Measurements from ENCODE around the gene EVL.
A peak's percentile ranks its signal among the peaks of the same experiment; 100 is the strongest.

Gene EVL

DNA sequence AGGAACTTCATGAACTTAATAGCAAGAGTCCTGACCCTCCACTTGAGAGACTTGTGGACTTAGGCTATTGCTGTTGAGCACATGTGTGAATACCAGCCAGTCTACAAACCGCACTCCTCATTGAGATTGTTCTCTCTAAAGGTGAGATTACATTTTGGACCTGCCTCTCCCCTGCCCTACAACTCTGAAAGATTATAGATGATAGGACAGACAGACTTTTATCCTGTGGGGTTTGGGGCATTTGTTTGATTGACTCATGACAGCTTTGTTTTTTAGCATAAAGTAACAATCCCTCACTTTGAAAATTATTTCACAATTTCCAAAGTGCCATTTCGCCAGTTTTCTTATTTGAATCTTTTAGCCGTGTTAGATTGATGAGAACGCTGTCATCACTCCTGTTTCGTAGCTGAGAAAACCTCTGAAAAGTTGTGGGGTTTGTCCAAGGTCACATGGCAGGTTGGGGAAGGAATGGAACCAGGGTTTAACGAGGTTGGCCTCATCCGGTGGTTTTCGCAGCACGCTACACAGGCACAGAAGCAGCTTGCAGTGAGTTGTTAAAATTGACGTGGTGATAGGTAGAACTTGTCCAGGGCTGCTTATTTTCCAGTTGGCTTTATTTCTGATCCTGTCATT, 836 bp downstream of the EVL start:
- peak overlapping the region; percentile 72 for H3K4me3 ChIP-seq (ENCODE audit: low read length)
- no peak for TF ChIP-seq ZNF274 (IDR thresholded peaks at IDR 0.05; ENCODE audit: low read depth, low read length)

DNA sequence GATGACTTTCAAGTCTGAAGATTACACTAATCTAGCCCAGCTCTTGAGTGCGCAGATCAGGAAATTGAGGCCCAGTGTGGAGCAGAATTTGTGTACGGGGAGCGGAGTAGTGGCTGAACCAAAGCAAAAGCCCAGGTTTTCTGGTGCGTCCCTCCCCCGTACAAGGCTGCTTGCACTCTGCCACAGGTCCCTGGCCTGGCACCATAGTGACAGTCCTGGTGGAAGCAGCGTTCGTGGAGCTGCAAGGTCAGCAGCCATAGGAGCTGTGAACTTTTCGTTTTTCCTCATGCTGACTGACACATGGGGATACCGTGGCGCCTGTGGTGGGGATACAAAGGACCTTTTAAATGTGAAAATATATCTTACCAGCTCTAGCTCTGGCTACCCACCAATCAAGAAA, 1.7 kb downstream of the EVL start:
- TF ChIP-seq ZNF274 (IDR thresholded peaks at IDR 0.05; ENCODE audit: low read depth, low read length), result no peak
- H3K4me3 ChIP-seq (ENCODE audit: low read length), result peak overlapping the region; percentile 72

DNA sequence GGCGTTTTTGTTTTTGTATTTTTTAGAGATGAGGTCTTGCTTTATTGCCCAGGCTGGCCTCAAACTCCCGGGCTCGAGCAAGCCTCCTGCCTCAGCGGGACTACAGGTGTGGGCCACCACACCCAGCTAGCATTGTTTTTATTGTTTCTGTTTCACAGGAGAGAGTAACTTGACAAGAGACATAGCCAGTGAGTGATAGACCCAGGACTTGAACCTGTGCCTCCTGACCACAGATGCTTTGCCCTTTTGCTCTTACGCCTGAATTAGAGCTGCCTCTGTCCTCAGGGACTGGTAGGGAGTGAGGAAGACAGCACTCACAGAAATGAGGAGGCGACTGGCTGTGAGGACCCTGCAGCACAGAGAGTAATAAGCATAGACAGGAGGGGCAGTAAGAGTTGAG, 2.3 kb downstream of the EVL start:
- no peak for TF ChIP-seq ZNF274 (IDR thresholded peaks at IDR 0.05; ENCODE audit: low read depth, low read length)
- peak overlapping the region; percentile 72; the same call in 1 of the 2 replicates for H3K4me3 ChIP-seq (ENCODE audit: low read length)

DNA sequence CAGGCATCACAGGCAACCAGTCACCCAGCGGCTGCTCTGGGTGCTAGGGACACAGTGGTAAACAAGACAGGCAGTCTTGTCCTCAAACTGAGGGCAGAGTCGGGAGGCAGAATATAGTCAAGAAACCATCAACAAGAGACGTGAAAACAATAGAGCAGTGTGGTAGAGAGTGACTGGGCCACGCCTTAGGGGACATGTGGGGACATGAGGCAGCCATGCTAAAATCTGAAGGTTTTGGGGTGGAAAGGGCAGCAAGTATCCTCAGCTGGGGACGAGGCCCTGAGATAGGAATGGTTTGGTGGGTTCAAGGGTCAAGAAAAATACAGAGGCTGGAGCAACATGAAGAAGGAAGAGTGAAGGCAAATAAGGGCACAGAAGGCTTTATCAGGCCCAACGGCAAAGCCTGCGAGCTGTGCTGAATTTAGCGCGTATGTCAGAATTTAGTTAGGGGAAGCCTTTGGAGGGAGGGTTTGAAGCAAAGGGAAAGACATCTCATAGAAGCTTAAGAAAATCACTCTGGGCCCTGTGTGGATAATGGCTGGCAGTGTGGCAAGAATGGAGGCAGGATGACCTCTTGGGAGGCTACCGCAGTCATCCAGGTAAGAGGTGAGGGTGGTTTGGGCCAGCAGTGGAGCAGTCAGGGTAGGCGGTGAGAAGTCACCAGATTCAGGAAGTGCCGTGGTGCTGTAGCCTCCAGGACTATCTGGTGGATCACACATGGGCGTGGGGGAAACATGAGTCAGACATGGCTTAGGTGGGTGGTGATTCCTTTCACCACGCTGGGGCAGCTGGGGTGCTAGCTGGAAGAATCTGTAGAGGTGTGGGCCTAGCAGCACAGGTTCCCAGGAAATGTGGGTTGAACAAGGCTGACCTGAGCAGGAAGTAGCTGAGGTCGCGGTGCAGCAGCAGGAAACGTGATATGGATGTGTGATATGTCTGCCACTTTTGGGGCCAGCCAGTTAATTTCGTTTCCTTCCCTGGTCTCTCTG, 3.0 kb downstream of the EVL start:
- peak overlapping the region; percentile 72; the same call in 1 of the 2 replicates for H3K4me3 ChIP-seq (ENCODE audit: low read length)
- no peak for TF ChIP-seq ZNF274 (IDR thresholded peaks at IDR 0.05; ENCODE audit: low read depth, low read length)

DNA sequence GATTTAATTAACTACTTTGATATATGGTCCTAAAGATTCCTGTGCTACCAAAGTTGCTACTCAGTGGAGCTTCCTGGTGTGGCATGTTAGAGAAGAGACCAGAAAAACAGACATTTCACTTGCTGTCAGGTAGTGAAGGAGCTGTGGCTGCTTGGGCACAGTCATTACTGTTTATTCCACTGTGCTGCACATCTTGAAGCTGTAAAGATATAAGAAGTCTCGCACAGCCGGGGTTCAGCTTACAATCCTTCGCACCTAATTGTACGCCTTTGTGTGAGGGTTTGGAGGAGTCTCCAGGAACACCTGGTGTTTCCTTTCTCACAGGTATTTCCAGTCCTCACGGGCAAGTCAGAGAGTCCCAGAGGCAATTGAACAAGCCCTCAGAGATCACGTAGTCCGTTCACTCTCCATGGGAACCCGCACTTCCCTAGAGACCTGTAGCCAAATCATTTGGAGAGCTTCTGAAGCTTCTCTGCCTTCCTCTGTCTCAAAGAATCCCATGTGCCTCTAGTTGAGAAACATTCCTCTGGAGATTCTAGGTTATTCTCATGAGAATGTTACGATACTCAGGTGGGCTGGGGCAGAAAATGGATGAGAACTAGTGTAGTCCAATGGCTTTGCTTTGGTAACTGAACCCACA, 4.1 kb downstream of the EVL start:
- no peak for TF ChIP-seq ZNF274 (IDR thresholded peaks at IDR 0.05; ENCODE audit: low read depth, low read length)
- H3K4me3 ChIP-seq (ENCODE audit: low read length), result peak overlapping the region; percentile 72; the same call in 1 of the 2 replicates

DNA sequence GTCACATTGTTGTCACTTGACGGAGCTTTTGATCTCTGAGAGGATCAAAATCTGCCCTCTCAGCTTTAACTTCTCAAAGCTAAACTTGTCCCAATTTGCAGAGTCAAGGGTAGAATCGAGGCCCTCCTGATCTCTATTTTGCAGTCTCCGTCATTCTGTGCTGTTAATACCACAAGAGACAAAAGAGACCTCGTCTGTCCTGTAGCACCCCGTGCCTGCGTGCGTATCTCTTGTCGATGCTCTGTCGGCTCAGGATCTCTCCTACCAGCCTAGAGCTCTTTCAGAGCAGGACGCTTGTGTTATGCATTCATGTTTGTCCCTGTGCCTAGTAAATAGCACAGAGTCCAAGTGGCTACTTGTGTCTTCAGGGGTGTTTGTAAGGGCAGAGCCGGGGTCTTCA, 5.1 kb downstream of the EVL start:
- no peak overlapping the region for H3K4me3 ChIP-seq (ENCODE audit: low read length)
- TF ChIP-seq ZNF274 (IDR thresholded peaks at IDR 0.05; ENCODE audit: low read depth, low read length), result no peak

DNA sequence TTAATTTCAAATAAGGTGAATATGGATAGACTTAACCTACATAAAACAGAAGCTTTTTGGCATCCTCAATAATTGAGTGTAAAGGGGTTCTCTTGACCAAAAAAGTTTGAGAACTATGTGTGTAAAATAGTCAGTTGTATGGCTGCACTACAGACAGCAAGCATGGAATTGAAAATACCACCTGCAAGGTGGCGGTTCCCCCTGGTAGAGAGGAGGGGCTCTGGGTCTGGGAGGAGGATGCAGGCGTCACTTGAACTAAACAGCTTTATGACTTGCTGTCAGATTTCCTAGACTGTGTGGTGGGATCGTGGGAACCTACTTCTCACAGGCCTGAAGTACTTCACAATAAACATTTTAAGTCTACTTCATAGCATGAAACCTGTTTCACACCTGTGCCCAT, 6.3 kb downstream of the EVL start:
- TF ChIP-seq ZNF274 (IDR thresholded peaks at IDR 0.05; ENCODE audit: low read depth, low read length), result no peak
- no peak overlapping the region for H3K4me3 ChIP-seq (ENCODE audit: low read length)

DNA sequence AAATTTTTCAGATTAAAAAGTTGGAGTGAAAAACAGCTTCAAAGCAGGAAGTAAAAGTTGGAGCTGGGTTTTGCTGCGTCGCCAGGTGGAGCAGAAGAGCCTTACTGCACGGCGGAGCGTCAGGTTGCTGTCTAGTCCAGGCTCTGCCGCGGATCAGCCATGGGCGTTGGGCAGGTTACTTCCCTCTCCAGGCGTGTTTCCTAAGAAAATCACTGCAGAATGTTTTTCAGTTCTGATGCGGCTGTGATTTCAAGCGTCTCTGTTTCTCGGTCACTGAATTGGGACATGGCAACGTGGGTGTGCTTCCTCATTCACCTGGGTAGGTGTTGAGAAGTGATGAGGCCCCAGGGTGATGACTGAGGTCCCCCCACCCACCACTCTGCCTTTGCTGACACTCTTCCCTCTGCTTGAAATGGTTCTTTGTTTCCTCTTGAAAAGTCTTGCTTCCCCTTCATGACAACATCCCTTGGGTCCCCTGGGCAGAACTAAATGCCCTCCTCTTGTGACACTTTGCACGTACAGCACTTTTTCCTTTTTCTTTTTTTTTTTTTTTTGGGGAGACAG, 7.6 kb downstream of the EVL start:
- no peak for TF ChIP-seq ZNF274 (IDR thresholded peaks at IDR 0.05; ENCODE audit: low read depth, low read length)
- peak overlapping the region; percentile 1; the same call in 1 of the 2 replicates for H3K4me3 ChIP-seq (ENCODE audit: low read length)

DNA sequence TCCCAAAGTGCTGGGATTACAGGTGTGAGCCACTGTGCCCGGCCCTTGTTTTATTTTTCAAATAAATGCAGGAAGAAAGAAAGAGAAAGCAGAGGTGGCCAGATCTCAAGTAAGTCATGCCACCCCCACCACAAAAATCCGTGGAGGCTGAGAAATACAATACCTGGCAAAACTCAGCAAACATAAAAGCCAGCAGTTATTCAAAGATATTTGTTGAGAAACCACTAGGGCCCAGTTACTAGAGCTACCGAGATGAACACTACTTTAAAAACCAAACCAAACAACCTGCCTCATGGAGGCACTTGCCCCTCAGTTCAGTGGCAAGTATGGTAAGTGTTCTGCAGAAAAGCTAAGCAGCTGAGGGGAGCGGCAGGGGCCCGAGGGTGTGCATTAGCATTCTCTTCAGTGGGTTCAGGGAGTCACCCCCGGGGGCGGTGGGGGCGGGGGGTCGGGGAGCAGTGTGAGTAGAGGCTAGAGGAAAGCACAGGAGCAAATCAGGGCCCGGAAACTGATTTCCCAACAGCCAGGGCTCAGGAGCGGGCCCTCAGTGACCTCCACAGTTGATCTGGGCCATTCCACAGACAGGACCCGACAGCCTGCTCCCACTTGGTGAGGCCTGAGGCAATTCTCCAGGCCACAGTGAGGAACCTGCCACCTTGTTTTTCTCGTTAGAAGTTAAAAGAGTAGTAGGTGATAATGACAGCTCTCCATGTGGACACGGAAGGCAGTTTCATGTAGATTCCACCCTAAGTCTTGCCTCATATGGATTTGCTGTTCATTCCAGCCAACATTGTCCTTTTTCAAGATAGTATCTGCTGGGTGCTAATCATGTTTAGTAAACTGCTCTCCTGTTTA, 8.6 kb downstream of the EVL start:
- no peak for TF ChIP-seq ZNF274 (IDR thresholded peaks at IDR 0.05; ENCODE audit: low read depth, low read length)
- no peak overlapping the region for H3K4me3 ChIP-seq (ENCODE audit: low read length)

DNA sequence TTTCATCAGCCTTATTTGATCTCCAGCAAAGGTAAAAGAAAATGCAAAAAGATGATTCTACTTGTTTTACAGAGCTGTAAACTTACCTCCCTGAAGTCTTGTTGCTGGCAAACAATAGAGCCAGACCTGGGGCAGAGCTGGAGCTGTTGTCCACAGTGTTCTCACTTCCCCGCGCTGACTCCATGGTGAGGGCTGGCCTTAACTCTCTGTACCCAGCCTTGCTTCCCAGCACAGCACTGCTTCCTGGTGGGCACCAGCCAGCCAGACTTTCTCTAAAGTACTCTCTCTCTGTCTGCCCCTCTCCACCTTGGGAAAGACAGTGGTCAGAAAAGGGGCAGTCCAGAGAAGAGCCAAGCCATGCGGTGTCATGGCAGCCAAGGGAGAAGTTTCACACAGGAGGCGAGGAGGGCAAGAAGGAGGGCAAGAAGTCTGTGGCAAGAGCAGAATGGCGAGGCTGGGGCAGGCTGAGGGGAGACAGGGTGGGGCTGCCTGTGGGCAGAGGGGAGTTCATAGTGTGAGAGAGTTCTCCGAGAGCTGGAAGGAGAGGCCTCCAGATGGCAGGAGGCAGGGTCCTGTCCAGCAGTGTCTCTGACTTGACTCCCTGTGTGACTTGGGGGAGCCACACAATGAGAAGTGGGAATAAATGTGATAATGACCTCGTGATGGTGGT, 9.3 kb downstream of the EVL start:
- no peak for TF ChIP-seq ZNF274 (IDR thresholded peaks at IDR 0.05; ENCODE audit: low read depth, low read length)
- H3K4me3 ChIP-seq (ENCODE audit: low read length), result no peak overlapping the region

DNA sequence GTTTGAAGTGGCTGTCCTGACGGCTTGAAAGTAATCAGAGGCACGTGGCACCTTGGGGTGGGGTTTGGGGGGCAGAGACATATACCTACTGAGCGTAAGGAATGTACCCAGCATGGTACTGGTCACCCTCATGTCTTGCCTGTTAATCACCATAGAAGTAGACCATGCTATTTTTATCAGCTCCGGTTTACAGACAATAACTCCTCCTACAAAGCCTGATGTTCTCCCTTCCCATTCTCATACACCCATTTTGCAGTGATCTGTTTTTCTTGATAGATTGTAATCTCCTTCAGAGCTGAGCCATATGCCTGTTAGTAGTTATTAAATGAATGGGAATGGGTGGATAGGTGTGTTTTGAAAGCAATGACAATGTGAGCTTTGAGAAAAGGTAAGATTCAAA, 10.5 kb downstream of the EVL start:
- no peak for TF ChIP-seq ZNF274 (IDR thresholded peaks at IDR 0.05; ENCODE audit: low read depth, low read length)
- no peak overlapping the region for H3K4me3 ChIP-seq (ENCODE audit: low read length)

DNA sequence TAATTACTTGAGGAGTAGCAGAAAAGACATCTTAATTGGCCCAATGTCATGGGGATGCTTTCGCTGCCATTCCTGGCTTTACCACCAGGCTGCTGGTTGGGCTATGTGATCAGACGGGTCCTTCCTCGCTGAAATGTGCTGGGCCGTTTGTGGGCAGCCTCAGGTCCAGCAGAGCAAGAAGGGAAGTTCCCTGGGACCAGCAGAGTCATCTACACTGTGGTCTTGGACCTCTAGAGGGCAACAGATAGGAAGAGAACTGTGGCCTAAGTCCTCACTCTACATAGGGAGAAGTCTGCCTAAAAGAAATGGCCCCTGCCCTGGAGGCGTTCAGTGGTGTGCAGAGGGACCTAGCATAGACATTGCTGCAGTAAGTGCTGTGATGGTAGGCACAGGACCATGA, 10.9 kb downstream of the EVL start:
- no peak for TF ChIP-seq ZNF274 (IDR thresholded peaks at IDR 0.05; ENCODE audit: low read depth, low read length)
- H3K4me3 ChIP-seq (ENCODE audit: low read length), result no peak overlapping the region

DNA sequence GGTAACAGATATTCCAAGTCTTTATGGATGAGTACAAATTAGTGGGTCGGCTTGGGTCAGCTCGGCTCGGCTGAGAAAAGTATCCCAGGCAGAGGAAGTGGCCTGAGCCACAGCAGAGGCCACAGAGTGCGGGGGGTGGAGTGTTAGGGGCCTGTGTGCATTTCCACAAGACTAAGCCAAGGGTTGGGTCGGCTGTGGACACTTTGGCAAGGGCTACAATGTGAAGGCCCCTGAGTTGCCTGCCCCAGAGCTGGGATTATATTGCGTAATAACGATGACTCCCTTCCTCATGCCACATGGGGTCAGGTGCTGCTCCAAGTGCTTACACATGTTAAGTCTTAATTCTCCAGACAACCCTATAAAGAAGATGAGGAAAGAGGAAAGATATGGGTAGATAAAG, 11.4 kb downstream of the EVL start:
- TF ChIP-seq ZNF274 (IDR thresholded peaks at IDR 0.05; ENCODE audit: low read depth, low read length), result no peak
- no peak overlapping the region for H3K4me3 ChIP-seq (ENCODE audit: low read length)
